Airway epithelial cell (primary cell): Measurements from ENCODE around the gene PERCC1. TPM values are rescaled to one million over a fixed set of nuclear protein-coding genes. Genes with fewer than 3 reads are reported as not detected.

Source experiments
- total RNA-seq: library from RNA; depleted of rRNA; stranded (reverse); fragments of >200 nt; gene quantifications from 2 replicates; pipeline ENCODE4 v1.2.3, GENCODE V29; 2015

The PERCC1 gene
- not detected in 2 replicates for total RNA-seq

DNA sequence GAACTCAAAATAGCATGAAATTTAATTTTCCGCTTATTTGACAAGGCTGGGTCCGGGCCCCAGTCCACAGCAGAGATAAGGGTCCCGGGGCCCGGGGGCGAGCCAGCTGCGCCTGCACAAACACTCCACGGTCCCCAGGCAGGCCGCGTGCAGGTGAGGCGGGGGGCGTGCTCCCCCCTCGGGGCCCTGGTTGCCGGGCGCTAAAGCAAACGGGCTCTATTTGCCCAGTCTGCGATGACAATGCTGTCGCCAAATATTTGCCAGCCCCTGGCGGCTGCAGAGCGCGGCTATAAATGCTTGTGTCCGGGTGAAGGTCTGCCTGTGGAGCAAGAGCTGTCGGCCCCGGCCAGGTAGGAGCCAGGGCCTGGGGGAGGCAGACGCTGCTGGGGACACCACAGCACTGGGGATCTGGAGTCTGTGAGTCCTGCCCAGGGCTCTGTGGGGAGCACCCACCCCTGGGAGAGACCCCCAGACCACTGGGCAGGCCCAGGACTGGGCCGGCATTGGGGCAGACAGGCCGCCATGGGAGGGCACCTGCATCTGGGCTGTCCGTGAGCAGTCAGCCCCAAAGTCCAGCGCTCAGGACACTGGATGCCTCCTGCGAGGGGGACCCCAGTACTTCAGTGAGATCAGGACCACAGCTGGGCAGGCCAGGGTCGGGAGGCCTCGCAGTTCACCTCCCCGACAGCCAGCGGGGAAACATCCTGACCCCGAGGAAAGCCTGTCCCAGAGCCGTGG, at the start of gene PERCC1:
TSS of gene PERCC1 (plus strand) at position 320 of the 738 bp plus-strand sequence. CDS start 1,516 bp downstream, outside the sequence.

DNA sequence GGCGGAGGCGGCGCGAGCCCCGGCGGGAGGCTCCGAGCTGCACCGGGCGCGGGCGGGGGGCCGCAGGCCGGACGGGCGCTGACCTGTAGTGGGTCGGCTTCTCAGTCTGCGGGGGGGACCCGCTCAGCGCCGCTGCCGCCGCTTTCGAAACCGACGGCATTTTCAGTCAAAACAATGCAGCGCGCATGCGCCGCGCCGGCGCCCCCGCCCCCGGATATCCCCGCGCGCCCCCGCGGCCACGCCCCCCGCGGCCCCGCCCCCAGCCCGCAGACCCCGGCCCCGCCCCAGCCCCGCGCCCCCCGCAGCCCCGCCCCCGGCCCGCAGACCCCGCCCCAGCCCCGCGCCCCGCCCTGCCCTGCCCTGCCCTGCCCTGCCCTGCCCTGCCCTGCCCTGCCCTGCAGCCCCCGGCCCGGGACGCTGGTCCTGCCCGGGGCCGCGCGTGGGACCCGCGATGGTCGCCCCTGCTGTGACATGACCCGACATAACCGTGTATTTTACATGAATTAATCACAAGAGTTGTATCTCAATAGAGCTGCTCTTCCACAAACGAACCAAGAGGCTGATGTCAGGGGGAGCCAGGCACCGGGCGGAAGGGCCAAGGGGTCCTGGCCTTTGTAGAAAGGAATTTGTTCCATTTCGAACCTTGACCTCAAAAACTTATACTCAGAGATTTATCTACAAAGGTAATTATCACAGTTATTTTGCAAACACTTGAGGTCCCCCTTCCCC, 16.2 kb upstream of the PERCC1 start, which contains the start of gene UNKL:
TSS of gene UNKL (minus strand) at position 173 of the 729 bp plus-strand sequence. CDS start at position 160, 13 bp downstream.

DNA sequence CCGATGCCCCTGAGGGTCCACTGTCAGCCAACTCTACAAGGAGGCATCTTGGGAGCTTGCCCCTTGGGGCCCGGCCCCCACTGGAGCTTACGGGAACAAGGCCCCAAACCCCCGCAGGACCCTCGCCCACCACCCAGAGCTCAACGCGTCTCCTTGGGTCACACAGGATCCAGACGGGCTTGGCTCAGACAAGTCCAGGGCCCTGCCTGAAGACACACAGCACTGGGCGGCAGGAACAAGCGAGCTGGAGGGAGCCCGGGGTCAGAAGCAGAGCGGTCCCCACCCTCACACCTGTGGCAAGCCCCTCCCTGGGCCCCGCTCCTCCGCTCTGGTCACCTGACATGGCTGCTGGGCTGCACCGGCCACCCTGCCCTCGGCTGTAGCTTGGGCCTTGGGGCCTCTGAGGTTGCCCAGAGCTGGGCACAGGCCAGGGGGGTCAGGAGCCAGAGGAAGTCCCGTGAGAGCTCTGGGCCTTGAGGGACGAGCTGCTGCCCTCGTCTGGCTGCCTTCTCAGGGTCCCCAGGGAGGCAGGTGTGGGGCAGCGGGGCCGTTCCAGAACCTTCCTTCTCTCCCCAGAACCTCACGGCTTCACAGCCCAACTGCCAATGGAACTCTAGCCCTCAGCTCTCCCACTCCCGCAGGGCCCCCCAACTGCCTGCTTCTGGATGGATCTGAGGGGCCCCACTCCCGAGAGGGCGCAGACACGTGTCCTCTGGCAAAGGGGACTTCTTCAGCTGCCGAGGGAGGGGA, 13.3 kb downstream of the PERCC1 start, which contains the start of gene CCDC154:
TSS of gene CCDC154 (minus strand) at position 577 of the 750 bp plus-strand sequence. CDS start at position 343, 234 bp downstream.

GRCh38 chr16:1474796-1475551, 44.1 kb downstream of the PERCC1 start, which contains the start of gene CLCN7:
Gene CLCN7 (minus strand): TSS chr16:1475028. CDS start chr16:1474974, 54 bp downstream.

Other genes with a start within 250 kb of the PERCC1 start
- gene TPSG1, start 205.8 kb upstream of the PERCC1 start, total RNA-seq, result not detected in 2 replicates
- not detected in 2 replicates for gene TPSB2, start 200.9 kb upstream of the PERCC1 start, total RNA-seq
- gene TPSAB1, start 190.4 kb upstream of the PERCC1 start, total RNA-seq, result not detected in 2 replicates
- gene TPSD1, start 175.0 kb upstream of the PERCC1 start, total RNA-seq, result not detected in 2 replicates
- gene UBE2I, start 121.4 kb upstream of the PERCC1 start, total RNA-seq, result 68.8 and 72.0 TPM in 2 replicates
- 0.21 TPM in 1 of 2 replicates, not detected in the other for gene BAIAP3, start 97.4 kb upstream of the PERCC1 start, total RNA-seq
- gene TSR3, start 79.2 kb upstream of the PERCC1 start, total RNA-seq, result 108 and 192 TPM in 2 replicates
- gene GNPTG, start 79.1 kb upstream of the PERCC1 start, total RNA-seq, result 23.6 and 24.6 TPM in 2 replicates
- 5.3 and 9.3 TPM in 2 replicates for gene UNKL, start 16.4 kb upstream of the PERCC1 start, total RNA-seq
- gene UQCC4, start 10.3 kb upstream of the PERCC1 start, total RNA-seq, result 25.5 and 26.0 TPM in 2 replicates
- not detected in 2 replicates for gene CCDC154, start 13.5 kb downstream of the PERCC1 start, total RNA-seq
- 15.7 and 39.3 TPM in 2 replicates for gene CLCN7, start 44.0 kb downstream of the PERCC1 start, total RNA-seq
- gene PTX4, start 57.9 kb downstream of the PERCC1 start, total RNA-seq, result not detected in 2 replicates
- 17.4 and 18.9 TPM in 2 replicates for gene TELO2, start 62.3 kb downstream of the PERCC1 start, total RNA-seq
- gene TMEM204, start 102.6 kb downstream of the PERCC1 start, total RNA-seq, result 0.23 and 0.35 TPM in 2 replicates
- 8.3 and 8.4 TPM in 2 replicates for gene IFT140, start 181.0 kb downstream of the PERCC1 start, total RNA-seq
- gene CRAMP1, start 181.3 kb downstream of the PERCC1 start, total RNA-seq, result 5.1 and 8.2 TPM in 2 replicates
- gene JPT2, start 247.2 kb downstream of the PERCC1 start, total RNA-seq, result 68.9 and 108 TPM in 2 replicates